Heart left ventricle (tissue), 13 donors: ENCODE data around the gene PADI1.

ENCODE experiments used
- POLR2A ChIP-seq, 2 donors: fragments of 450-650 bp; IDR thresholded peaks; one replicate each; pipeline ENCODE4 v1.6.1; 2017; ENCODE audit warnings: antibody characterized with exemption in 2 of 2, mild to moderate bottlenecking in 2 of 2, moderate library complexity in 2 of 2
- TF ChIP-seq, protein P1 (sequence below), 12 donors: fragments of 200-600 bp; sonication (generic) in 4 of 12; IDR thresholded peaks; one replicate each; pipeline versions ENCODE4 v1.5.0 to v1.8.0; 2018 to 2022; ENCODE audit warnings: antibody characterized with exemption in 12 of 12, mild to moderate bottlenecking in 5 of 12
- donor health status: ischemic (EF 13 %, LVEDD 7.1; RV severe dilation, severe dysfunction).
- donor health status: DM: no; HTN: yes; CAD: no.
- donor health status: DM: no; HTN: no; CAD: no.
- donor health status: ischemic (EF 25% LVEDD 6.9; RV normal size, moderate dysfunction).
- donor health status: ischemic (EF 25% LVEDD 5.7; RV mildly dilated, moderate dysfunction).
- donor health status: ischemic (EF 35%, LVEDD 5.7; RV mildly dilated, moderate dysfunction).
- donor health status: nonischemic (EF 11% LVEDD 7.7; RV severe dilation, severe dysfunction).
- donor health status: DM: yes; HTN: yes; CAD: no.
- donor health status: PGD.
- donor health status: ischemic (EF 29% LVEDD 5.4; RV normal size, mild dysfunction).
- donor health status: nonischemic (EF 23%, LVEDD 6.1; RV moderate dilation, normal function).

DNA sequence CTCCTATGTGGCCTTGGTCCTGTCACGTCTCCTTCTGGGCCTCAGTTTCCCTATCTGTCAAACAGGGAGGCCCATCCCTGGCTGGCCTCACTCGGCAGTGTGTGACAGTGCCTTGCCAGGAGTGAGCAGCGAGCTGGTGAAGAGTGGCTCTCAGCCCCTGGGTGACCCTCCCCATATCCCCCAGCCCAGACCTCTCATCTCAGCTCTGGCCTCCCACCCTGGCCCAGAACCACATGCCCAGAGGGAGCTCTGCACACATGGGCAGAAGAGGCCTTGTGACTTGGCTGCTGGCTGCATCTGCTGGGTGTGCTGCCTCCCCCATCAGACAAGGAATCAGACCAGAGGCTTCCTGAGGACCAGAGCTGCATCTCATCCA, 19.5 kb upstream of the PADI1 start:
- TF ChIP-seq, protein P1, sequence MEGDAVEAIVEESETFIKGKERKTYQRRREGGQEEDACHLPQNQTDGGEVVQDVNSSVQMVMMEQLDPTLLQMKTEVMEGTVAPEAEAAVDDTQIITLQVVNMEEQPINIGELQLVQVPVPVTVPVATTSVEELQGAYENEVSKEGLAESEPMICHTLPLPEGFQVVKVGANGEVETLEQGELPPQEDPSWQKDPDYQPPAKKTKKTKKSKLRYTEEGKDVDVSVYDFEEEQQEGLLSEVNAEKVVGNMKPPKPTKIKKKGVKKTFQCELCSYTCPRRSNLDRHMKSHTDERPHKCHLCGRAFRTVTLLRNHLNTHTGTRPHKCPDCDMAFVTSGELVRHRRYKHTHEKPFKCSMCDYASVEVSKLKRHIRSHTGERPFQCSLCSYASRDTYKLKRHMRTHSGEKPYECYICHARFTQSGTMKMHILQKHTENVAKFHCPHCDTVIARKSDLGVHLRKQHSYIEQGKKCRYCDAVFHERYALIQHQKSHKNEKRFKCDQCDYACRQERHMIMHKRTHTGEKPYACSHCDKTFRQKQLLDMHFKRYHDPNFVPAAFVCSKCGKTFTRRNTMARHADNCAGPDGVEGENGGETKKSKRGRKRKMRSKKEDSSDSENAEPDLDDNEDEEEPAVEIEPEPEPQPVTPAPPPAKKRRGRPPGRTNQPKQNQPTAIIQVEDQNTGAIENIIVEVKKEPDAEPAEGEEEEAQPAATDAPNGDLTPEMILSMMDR (IDR thresholded peaks at IDR 0.05), result no peak
- TF ChIP-seq POLR2A (IDR thresholded peaks at IDR 0.05), result no peak
